Cerebellar nuclear complex (tissue), 1 donor: ENCODE data around the gene TLE1.
"Not testable (repeated sequence)": the region's sequence is repeated elsewhere in the genome, so short reads cannot be mapped to it uniquely, and the experiment has no call there.

Source experiments
- DNase-seq, 2 experiments: peaks; one replicate each; lab custom pipeline; 2025; lab: John Stamatoyannopoulos, UW

Gene TLE1

GRCh38 chr9:81622471-81623255 lies 66.7 kb downstream of the TLE1 start:
- DNase-seq: no peak

- no peak for DNase-seq
Measured at GRCh38 chr9:81621785-81622259, 67.5 kb downstream of the TLE1 start.

- no peak for DNase-seq
Measured at GRCh38 chr9:81621118-81621517, 68.2 kb downstream of the TLE1 start.

GRCh38 chr9:81620002-81620390 lies 69.4 kb downstream of the TLE1 start:
- no peak for DNase-seq

GRCh38 chr9:81619353-81620001 lies 69.9 kb downstream of the TLE1 start:
- DNase-seq: no peak

- no peak for DNase-seq
Measured at GRCh38 chr9:81618923-81619322, 70.4 kb downstream of the TLE1 start.

- DNase-seq: no peak
Measured at GRCh38 chr9:81616141-81616540, 73.2 kb downstream of the TLE1 start.

- DNase-seq: no peak
Measured at GRCh38 chr9:81614335-81614734, 75.0 kb downstream of the TLE1 start.

- DNase-seq: no peak
Measured at GRCh38 chr9:81613002-81613812, 76.1 kb downstream of the TLE1 start.

GRCh38 chr9:81611664-81612063 lies 77.7 kb downstream of the TLE1 start:
- DNase-seq: no peak

- DNase-seq: no peak
Measured at GRCh38 chr9:81610740-81611107, 78.6 kb downstream of the TLE1 start.

- no peak for DNase-seq
Measured at GRCh38 chr9:81609782-81610739, 79.3 kb downstream of the TLE1 start.

- DNase-seq: no peak
Measured at GRCh38 chr9:81608289-81608657, 81.1 kb downstream of the TLE1 start.

GRCh38 chr9:81607593-81608288 lies 81.6 kb downstream of the TLE1 start:
- DNase-seq: no peak

GRCh38 chr9:81606261-81606660 lies 83.1 kb downstream of the TLE1 start:
- not testable (repeated sequence) for DNase-seq

- no peak for DNase-seq
Measured at GRCh38 chr9:81605170-81605670, 84.1 kb downstream of the TLE1 start.

GRCh38 chr9:81604306-81605169 lies 84.8 kb downstream of the TLE1 start:
- DNase-seq: no peak

GRCh38 chr9:81602887-81603680 lies 86.3 kb downstream of the TLE1 start:
- DNase-seq: no peak
